ENCODE results near the gene GCH1.

DNA sequence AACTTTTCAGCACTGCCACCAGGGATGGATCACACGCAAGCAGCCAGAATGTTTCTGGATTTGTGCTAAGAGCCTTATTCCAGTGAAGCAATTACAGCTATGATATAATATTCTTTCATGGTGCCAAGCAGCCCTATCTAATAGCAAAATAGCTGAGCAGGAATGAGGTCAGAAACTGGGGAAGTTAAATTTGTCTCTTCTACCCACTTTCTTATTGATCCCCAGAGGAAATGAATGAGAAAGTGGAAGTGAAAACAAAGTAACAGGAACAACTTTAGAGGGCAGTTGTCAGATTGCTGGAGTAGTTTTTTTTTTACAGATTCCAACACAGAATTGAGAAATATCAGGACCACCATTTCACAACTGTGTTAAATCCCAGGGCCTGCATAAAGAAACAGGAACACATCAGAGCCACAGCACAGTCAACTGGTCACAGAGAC lies 44.8 kb downstream of the GCH1 start:
- no peak for TF ChIP-seq EZH2 (IDR thresholded peaks at IDR 0.05; ENCODE audit: low read length, missing control alignments)
- TF ChIP-seq, protein P1, sequence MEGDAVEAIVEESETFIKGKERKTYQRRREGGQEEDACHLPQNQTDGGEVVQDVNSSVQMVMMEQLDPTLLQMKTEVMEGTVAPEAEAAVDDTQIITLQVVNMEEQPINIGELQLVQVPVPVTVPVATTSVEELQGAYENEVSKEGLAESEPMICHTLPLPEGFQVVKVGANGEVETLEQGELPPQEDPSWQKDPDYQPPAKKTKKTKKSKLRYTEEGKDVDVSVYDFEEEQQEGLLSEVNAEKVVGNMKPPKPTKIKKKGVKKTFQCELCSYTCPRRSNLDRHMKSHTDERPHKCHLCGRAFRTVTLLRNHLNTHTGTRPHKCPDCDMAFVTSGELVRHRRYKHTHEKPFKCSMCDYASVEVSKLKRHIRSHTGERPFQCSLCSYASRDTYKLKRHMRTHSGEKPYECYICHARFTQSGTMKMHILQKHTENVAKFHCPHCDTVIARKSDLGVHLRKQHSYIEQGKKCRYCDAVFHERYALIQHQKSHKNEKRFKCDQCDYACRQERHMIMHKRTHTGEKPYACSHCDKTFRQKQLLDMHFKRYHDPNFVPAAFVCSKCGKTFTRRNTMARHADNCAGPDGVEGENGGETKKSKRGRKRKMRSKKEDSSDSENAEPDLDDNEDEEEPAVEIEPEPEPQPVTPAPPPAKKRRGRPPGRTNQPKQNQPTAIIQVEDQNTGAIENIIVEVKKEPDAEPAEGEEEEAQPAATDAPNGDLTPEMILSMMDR (conservative IDR thresholded peaks at IDR 0.05 in 1 of 2, IDR thresholded peaks at IDR 0.05 in 1 of 2; ENCODE audit: low read depth in 1 of 2, low read length in 2 of 2): no peak

Data from fibroblast of lung (primary cell).